GM18505 (cell line): ENCODE results near the gene FGF12.
A peak's percentile ranks its signal among the peaks of the same experiment; 100 is the strongest.

Experiments used
- ATAC-seq: cut with Tn5 transposase; IDR thresholded peaks from one replicate; pipeline ENCODE4 v1.9.1; 2021; ENCODE audit not compliant: unreplicated experiment
- POLR2A ChIP-seq: IDR thresholded peaks from 4 replicates; pipeline ENCODE4 v1.6.1; 2011; ENCODE audit warnings: borderline replicate concordance; ENCODE audit not compliant: insufficient read depth, insufficient read length; ENCODE audit errors: extremely low read depth

The FGF12 gene

GRCh38 chr3:192223815-192224214, 503.5 kb downstream of the FGF12 start:
- no peak for ATAC-seq

GRCh38 chr3:192220915-192221314, 506.4 kb downstream of the FGF12 start:
- ATAC-seq, result no peak
- TF ChIP-seq POLR2A, result no peak

More at GRCh38 chr3:192223815-192224214, 503.5 kb downstream of the FGF12 start:
- no peak for TF ChIP-seq POLR2A

- ATAC-seq, result no peak
- TF ChIP-seq POLR2A, result no peak
Observed at GRCh38 chr3:192219926-192220325, 507.4 kb downstream of the FGF12 start.

GRCh38 chr3:192216067-192216466, 511.3 kb downstream of the FGF12 start:
- TF ChIP-seq POLR2A, result no peak
- no peak for ATAC-seq

GRCh38 chr3:192212979-192213378, 514.4 kb downstream of the FGF12 start:
- no peak for ATAC-seq
- TF ChIP-seq POLR2A, result no peak

GRCh38 chr3:192212335-192212734, 515.0 kb downstream of the FGF12 start:
- no peak for TF ChIP-seq POLR2A
- no peak for ATAC-seq

GRCh38 chr3:192207651-192208050, 519.7 kb downstream of the FGF12 start:
- no peak for TF ChIP-seq POLR2A
- no peak for ATAC-seq

- TF ChIP-seq POLR2A, result no peak
- no peak for ATAC-seq
Observed at GRCh38 chr3:192207239-192207638, 520.1 kb downstream of the FGF12 start.

GRCh38 chr3:192194085-192194484, 533.3 kb downstream of the FGF12 start:
- no peak for TF ChIP-seq POLR2A
- no peak for ATAC-seq

GRCh38 chr3:192188218-192188835, 539.0 kb downstream of the FGF12 start:
- TF ChIP-seq POLR2A, result no peak
- peak; percentile 92 for ATAC-seq

GRCh38 chr3:192187485-192188051, 539.8 kb downstream of the FGF12 start:
- no peak for TF ChIP-seq POLR2A
- ATAC-seq, result no peak

GRCh38 chr3:192186498-192186897, 540.8 kb downstream of the FGF12 start:
- ATAC-seq, result no peak
- TF ChIP-seq POLR2A, result no peak

GRCh38 chr3:192186045-192186444, 541.3 kb downstream of the FGF12 start:
- ATAC-seq, result no peak
- TF ChIP-seq POLR2A, result no peak

- ATAC-seq, result no peak
- TF ChIP-seq POLR2A, result no peak
Observed at GRCh38 chr3:192183109-192183508, 544.2 kb downstream of the FGF12 start.
